ENCODE data around the gene CACNA2D4.
A peak's percentile ranks its signal among the peaks of the same experiment; 100 is the strongest.

CACNA2D4 gene

DNA sequence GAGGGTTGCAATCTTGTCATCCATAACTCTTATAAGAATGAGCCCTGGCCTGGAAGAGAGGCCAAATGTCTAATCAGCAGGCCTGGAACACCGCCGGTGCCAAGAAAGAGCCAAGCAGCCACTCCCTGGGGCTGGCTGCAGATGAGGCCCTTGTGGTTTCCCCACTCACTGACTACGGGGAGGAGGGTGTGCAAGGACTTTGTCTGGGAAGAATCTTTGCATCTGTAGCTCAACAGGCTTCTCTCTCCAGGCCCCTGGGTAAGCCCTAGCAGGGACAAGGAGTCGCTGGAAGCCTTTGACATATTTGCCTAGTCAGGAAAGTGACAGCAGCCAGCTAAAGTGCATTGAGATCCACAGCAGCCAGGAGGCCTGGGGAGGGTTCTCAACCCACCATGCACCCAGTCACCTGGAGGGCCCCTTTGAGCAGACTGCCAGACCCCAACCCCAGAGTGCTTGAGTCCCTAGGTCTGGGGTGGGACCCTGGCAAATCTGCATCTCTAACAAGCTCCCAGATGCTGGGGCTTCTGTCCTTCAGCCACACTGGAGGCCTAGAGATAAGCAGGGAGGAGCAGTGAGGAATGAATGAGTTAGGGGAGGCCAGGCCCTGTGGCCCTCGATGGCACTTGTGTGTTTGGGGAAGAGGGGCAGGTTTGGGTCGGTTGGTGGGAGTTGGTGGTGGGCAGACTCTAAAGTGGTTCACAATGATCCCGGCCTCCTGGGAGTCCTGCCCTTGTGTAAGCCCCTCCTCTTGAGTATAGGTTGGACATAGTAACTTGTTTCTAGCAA is 112.0 kb downstream of the CACNA2D4 start:
- DNase-seq (ENCODE audit: extremely low read depth in 1 of 2, low read depth in 1 of 2), result no peak

DNA sequence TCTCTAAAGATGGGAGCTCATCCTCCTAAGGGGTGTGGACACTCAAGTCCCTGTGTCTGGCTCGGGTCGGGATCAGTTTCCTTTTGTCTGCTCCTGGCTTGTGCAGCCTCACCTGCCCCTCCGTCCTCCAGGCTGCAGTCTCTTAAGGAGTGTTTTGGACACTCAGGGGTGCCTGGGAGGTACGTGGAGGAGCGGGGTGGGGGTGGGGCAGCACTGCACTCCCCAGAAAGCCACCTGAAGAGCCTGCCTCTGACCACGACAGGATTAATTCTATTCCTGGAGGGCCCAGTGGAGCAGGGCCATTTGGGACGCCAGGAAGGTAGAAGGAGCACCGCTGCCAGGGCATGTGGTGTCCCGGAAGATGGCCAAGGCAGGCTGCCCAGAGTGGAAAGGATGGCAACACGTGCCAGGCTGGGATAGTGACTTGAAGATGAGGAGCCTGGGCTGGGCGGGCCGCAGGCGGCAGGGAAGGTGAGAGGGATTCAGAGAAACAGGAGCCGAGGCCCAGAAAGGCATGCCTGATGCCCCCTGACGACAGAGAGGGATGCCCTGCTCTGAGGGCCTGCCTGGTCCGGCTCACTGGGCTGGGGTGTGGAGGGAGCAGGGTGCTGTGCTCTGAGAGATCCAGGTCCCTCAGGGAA is 112.9 kb downstream of the CACNA2D4 start:
- no peak for DNase-seq (ENCODE audit: extremely low read depth in 1 of 2, low read depth in 1 of 2)

DNA sequence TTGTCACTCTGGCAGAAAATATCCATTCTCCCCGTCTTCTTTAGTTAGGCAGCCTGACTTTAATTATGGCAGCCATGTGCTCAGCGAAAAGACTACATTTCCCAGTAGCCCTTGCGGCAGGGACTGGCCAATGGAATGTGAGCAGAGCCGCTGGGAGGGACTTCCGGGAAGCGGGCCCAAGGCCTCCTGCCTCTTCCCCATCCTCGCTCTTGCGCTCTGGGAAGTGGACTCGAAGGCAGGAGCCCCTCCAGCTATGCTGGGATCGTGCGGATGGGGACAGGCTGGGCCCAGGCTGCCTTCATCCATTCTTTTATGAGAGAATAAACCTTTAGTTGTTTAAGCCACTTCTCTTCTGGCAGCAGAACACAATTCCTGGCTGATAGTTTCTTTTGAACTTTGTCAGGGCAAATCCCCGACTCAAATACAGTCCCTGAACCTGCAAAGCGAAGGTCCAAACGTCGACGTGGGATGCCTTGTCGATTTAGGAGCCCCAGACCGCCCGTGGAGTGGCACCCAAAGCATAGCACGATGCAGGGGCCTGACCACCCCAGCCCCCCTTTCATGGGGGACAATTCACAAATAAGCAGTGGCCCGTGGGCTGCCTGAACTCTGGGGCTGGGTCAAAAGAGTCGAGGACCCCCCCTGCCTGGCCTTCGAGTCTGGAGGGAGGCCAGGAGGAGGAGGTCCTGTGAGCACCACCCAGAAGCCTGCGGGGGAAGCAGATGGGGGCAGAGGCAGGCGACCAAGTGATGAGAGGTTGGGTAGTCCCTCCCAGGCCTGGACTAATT is 113.7 kb downstream of the CACNA2D4 start:
- DNase-seq (ENCODE audit: extremely low read depth in 1 of 2, low read depth in 1 of 2), result peak; percentile 53 to 80

GRCh38 chr12:1803736-1804135 is 114.7 kb downstream of the CACNA2D4 start:
- no peak for DNase-seq (ENCODE audit: extremely low read depth in 1 of 2, low read depth in 1 of 2)

GRCh38 chr12:1801303-1801975 is 117.0 kb downstream of the CACNA2D4 start:
- no peak for DNase-seq (ENCODE audit: extremely low read depth in 1 of 2, low read depth in 1 of 2)

GRCh38 chr12:1800401-1801302 is 117.8 kb downstream of the CACNA2D4 start:
- no peak for DNase-seq (ENCODE audit: extremely low read depth in 1 of 2, low read depth in 1 of 2)

GRCh38 chr12:1799882-1800400 is 118.5 kb downstream of the CACNA2D4 start:
- no peak for DNase-seq (ENCODE audit: extremely low read depth in 1 of 2, low read depth in 1 of 2)

DNA sequence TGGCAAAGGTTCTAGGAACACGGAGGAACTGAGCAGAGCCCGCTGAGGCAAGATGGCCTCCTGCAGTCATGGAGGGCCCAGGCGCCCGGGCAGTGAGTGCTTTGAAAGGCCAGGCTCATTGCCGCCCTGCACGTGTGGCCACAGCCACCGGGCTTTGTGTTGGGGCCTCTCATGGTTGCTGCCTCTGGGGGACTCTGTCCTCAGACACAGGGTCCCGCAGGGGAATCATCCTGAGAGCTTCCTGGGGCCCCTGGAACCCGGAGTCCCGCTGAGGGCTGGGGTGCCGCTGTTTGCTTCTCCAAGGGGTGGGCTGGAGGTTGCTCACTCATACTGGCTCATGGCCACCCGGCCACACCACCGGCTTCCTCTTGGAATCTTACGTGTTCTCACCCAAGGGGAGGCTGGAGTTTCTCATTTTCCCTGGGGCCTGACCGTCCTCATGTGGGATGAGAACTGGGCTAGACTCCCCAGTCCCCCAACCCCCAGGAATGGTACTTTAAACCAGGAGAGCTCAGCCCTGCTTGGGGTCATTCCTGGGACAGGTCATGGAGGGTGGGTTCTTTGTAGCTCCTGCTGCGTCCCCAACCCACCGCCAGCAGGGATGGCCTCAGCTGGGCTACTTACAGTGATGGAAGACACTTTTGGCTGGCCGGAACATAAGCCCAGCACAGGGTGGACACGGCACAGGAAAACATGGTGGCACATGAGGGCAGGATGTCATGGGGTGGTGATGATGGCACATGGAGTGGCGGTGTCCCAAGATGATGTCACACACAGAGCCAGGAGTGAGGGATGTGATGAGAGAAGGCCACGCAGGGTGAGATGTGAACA is 119.2 kb downstream of the CACNA2D4 start:
- no peak for DNase-seq (ENCODE audit: extremely low read depth in 1 of 2, low read depth in 1 of 2)

GRCh38 chr12:1798641-1799020 is 119.8 kb downstream of the CACNA2D4 start:
- no peak for DNase-seq (ENCODE audit: extremely low read depth in 1 of 2, low read depth in 1 of 2)

GRCh38 chr12:1797991-1798640 is 120.3 kb downstream of the CACNA2D4 start:
- DNase-seq (ENCODE audit: extremely low read depth in 1 of 2, low read depth in 1 of 2), result no peak

DNA sequence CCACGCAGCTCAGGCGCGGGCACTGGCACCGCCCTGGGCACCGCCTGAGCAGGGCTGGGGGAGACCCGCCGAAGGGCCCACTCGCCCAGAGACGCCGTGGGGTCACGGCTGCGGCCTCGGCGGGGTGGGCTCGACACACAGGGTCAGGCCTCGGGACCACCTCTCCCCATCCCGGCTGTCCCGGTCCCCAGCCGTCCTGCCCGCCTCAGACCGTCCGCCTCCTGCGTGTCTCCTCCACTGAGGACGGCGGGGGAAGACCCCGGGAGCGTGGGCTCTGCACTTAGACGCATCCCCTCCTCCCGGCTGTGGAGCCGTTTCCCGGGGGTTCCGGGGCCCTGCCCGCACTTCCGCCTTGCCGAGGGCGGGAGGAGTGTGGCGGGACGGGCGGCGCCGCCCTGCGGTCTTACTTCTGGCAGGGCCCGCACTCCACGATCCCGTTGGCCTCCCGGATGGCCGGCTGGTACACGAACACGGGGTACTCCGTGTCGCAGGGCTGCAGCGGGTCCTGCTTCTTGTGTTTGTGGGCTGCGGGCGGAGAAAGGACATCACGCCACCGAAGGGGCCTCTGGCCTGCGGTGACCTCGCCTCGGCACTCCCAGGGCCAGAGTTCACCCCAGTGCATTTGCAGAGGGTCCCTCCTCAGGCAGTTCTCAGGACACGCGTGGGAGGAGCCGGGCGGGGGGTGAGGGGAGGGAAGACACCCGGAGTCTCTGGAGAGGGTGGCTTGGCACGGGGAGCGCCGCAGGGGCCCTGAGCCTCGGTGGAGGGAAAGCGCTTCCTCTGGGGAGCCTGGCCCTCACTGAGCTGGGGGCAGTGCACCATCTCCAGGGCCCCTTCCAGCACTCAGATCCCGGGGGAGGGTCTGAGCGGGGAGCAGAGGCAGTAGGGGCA is 121.2 kb downstream of the CACNA2D4 start:
- DNase-seq (ENCODE audit: extremely low read depth in 1 of 2, low read depth in 1 of 2), result peak in 1 of 2 donors; percentile 36

DNA sequence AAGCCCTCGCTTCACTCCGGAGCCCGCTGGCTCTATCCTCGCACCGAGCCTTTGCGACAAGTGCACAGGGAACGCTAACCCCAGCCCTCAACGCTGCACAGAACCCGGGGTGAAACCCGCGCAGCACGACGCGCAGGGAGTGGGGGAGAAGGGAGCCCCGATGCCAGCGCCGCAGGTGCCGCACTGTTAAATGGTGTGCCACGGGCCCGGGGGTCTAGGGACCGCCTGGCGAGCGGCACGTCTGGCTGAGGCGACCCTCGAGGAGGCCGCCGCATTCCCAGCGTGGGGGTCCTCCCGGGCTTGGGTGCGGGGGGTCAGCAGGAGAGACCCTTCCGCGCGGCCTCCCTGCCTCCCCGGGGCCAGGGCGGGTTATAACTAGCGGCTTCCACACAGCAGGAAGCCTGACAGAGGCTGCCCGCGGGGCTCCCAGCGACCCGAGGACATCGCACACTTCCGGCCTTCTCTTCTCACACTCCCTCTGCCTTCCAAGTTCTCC is 121.9 kb downstream of the CACNA2D4 start:
- no peak for DNase-seq (ENCODE audit: extremely low read depth in 1 of 2, low read depth in 1 of 2)

DNA sequence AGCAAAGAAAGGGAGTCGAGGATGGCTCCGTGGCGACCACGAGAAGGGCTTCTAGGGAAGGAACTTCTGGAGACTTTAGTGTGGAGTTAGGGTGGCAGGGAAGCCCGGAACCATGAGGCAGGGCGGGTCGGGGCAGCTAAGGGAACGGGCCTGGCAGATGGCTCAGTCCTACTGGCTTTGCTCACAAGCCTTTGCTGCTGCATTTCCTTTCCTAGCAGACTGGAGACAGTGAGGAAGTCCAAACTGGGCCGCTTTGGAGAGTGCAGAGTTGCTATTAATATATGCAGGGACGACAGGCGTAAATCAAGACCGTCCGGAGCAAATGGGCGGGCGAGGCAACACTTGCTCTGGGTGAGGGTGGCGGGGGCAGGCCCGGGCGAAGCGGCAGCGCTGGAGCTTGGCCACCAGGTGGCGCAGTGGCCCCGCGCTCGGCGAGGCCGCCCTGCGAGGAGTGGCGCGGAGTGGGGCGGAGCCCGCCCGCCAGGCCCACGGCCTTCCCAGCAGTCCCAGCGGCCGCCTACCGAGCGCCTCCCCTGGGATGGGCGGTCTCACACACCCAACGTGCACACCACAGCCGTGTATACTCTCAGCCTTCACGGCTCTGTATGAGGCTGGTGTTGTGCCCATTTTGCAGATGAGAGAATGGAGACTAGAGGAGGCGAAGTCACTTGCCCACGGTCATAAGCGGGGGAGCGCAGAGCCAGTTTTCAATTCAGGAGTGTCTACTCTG is 122.5 kb downstream of the CACNA2D4 start:
- peak; percentile 88 to 93 for DNase-seq (ENCODE audit: extremely low read depth in 1 of 2, low read depth in 1 of 2)

GRCh38 chr12:1795221-1795784 is 123.1 kb downstream of the CACNA2D4 start:
- no peak for DNase-seq (ENCODE audit: extremely low read depth in 1 of 2, low read depth in 1 of 2)

- no peak for DNase-seq (ENCODE audit: extremely low read depth in 1 of 2, low read depth in 1 of 2)
Observed at GRCh38 chr12:1794440-1795090, 123.9 kb downstream of the CACNA2D4 start.

Measured in stimulated activated CD8-positive, alpha-beta memory T cell treated with anti-CD3 and anti-CD28 coated beads, Interleukin-7, amount 100 ng/mL, for 48 hours (primary cell).